Fibroblast of villous mesenchyme (primary cell): ENCODE data around the gene MTOR. TPM values are rescaled to one million over a fixed set of nuclear protein-coding genes. Genes with fewer than 3 reads are reported as not detected.
A peak's percentile ranks its signal among the peaks of the same experiment; 100 is the strongest.

Experiments used
- DNase-seq: peaks from one replicate; pipeline ENCODE4 v3.0.0-alpha.2; 2010; ENCODE audit warnings: low read depth
- H3K4me3 ChIP-seq: 2 replicates; pipeline ENCODE4 v1.5.1; 2011; ENCODE audit warnings: low read depth, mild to moderate bottlenecking, low read length
- CTCF ChIP-seq: IDR thresholded peaks from 2 replicates; pipeline ENCODE4 v1.5.1; 2012; ENCODE audit warnings: low read depth, mild to moderate bottlenecking, low read length; ENCODE audit not compliant: insufficient read depth
- total RNA-seq: library from RNA; depleted of rRNA; stranded (reverse); fragments of >200 nt; gene quantifications from 2 replicates; pipeline ENCODE4 v1.2.3, GENCODE V29; 2012

MTOR gene
- total RNA-seq, 1 donor: 47.5 TPM

GRCh38 chr1:11062965-11063401 is 199.4 kb downstream of the MTOR start:
- no peak overlapping the region for H3K4me3 ChIP-seq
- no peak for TF ChIP-seq CTCF
- no peak for DNase-seq

GRCh38 chr1:11061652-11062365 is 200.5 kb downstream of the MTOR start:
- no peak for TF ChIP-seq CTCF
- DNase-seq: no peak
- no peak overlapping the region for H3K4me3 ChIP-seq

GRCh38 chr1:11059968-11060830 is 202.2 kb downstream of the MTOR start, which contains the start of gene SRM:
Gene SRM (minus strand): TSS chr1:11060018. CDS start chr1:11059943, 75 bp downstream.
- TF ChIP-seq CTCF: peak; percentile 15
- DNase-seq: peak; percentile 85
- H3K4me3 ChIP-seq: peak within 1 kb of the TSS; percentile 81

- peak overlapping the region; percentile 67 for H3K4me3 ChIP-seq
- no peak for TF ChIP-seq CTCF
- DNase-seq: peak; percentile 9
Measured at GRCh38 chr1:11059155-11059967, 203.0 kb downstream of the MTOR start.

- no peak for DNase-seq
- TF ChIP-seq CTCF: no peak
- peak overlapping the region; percentile 67 for H3K4me3 ChIP-seq
Measured at GRCh38 chr1:11058595-11059154, 203.7 kb downstream of the MTOR start.

GRCh38 chr1:11058026-11058425 is 204.3 kb downstream of the MTOR start:
- H3K4me3 ChIP-seq: no peak overlapping the region
- no peak for TF ChIP-seq CTCF
- DNase-seq: no peak
